Fibroblast of skin of back (primary cell): ENCODE data around the gene VWA5B2.

Experiments used
- DNase-seq: peaks from one replicate; pipeline ENCODE4 v3.0.0-alpha.2; 2013

Gene VWA5B2

DNA sequence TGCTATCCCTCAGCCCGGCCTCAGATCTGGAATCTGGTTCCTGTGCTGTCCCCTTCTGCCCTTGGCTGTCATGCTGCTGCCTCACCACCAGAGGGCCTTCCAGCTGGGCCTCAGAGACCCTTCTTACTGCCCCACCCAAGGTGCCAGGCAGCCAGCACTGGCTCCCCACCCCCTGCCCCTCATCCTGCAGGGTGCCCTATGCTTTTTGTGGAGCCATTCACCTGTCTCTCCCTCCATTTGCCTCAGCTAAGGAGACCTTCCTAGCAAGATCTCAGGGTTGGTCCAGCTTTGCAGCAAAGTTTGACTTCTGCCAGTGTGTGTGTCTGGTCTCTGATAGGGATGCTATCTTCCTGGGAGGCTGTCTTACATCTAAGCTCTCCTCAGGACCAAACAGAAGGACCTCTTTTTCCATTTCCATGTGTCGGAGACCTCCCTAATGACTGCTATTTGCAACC, 1.9 kb upstream of the VWA5B2 start:
- peak; percentile 20 for DNase-seq

GRCh38 chr3:184228376-184229137, 828 bp upstream of the VWA5B2 start:
- no peak for DNase-seq

GRCh38 chr3:184230081-184230602, 757 bp downstream of the VWA5B2 start:
- DNase-seq = no peak

- DNase-seq = no peak
Observed at GRCh38 chr3:184230603-184231528, 1.5 kb downstream of the VWA5B2 start.

- no peak for DNase-seq
Observed at GRCh38 chr3:184231671-184232070, 2.3 kb downstream of the VWA5B2 start.

GRCh38 chr3:184233127-184233843, 3.9 kb downstream of the VWA5B2 start:
- no peak for DNase-seq

DNA sequence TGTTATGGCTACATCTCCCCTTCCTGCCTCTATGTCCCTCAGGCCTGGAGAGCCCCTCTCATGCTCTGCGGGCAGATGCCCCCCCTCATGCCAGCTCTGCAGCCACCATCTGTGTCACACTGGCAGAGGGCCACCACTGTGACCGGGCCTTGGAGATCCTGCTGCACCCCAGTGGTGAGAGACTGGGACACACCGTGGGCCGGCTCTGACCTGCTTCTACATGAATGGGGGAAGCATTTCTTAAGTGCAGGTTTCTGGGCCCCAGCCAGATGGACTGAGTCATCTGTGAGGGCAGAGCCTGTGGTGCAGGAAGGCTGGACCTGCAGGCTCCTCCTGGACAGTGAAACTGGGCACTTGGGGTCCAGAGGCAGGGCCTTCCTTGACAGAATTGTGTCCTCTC, 4.8 kb downstream of the VWA5B2 start:
- DNase-seq = peak; percentile 52

- DNase-seq = no peak
Observed at GRCh38 chr3:184234671-184235380, 5.4 kb downstream of the VWA5B2 start.

DNA sequence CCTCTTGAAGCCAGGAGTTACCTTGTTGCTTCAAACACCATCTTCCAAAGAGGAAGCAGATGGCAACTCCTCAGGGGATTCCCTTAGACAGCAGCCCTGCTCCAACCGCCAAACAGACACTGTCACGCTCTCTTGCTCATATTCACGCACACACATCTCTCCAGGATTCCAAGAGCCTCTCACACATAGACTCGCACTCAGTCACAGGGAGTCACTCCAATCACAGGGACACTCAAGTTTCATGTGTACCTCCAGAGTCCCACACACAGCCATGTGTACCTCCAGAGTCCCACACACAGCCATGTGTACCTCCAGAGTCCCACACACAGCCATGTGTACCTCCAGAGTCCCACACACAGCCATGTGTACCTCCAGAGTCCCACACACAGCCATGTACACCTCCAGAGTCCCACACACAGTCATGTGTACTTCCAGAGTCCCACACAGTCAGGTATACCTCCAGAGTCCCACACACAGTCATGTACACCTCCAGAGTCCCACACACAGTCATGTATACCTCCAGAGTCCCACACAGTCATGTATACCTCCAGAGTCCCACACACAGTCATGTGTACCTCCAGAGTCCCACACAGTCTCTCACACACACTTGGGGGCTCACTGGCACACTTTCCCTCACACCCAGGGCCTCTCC, 6.1 kb downstream of the VWA5B2 start:
- no peak for DNase-seq

DNA sequence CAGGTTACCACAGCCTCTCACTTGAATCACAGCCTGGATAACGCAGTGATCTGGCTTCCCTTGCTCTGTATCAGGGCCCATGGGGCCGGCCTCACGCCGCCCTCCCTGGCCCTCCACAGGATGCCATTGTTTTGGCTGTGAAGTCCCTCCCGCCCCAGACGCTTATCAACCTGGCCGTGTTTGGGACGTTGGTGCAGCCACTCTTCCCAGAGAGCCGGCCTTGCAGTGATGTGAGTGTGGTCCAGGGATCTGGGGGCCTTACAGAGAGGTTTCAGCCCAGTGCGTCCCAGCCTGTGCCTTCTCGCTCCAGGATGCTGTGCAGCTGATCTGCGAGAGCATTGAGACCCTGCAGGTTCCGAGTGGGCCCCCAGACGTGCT, 6.6 kb downstream of the VWA5B2 start:
- DNase-seq = no peak

GRCh38 chr3:184236636-184237035, 7.3 kb downstream of the VWA5B2 start:
- no peak for DNase-seq

DNA sequence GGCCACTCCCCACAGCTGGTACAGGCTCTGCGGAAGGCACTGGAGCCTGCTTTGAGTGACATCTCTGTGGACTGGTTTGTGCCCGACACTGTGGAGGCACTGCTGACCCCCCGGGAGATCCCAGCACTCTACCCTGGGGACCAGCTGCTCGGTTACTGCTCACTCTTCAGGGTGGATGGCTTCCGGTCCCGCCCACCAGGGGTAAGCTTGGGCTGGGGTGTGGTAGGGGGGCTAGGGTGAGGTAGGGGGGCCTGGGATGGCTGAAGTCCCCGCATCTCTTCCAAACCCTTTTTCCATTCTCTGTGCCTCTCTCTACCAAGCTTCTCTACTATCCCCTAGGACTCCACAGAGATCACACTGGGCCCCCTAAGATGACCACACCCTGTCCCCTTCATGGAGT, 7.8 kb downstream of the VWA5B2 start:
- DNase-seq = no peak

- no peak for DNase-seq
Observed at GRCh38 chr3:184237807-184238206, 8.4 kb downstream of the VWA5B2 start.

- no peak for DNase-seq
Observed at GRCh38 chr3:184238246-184238818, 8.9 kb downstream of the VWA5B2 start.

- no peak for DNase-seq
Observed at GRCh38 chr3:184239221-184239620, 9.8 kb downstream of the VWA5B2 start.

DNA sequence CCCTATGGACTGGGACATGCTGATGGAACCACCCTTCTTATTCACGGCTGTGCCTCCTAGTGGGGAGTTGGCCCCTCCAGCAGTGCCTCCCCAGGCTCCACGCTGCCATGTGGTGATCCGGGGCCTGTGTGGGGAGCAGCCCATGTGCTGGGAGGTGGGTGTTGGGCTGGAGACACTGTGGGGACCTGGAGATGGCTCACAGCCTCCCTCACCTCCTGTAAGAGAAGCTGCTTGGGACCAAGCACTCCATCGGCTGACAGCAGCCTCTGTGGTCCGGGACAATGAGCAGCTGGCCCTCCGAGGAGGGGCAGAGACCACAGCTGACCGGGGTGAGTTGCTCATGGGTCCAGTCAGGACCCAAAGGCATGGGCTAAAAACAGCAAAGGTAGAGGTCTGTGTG, 10.3 kb downstream of the VWA5B2 start:
- DNase-seq = no peak

DNA sequence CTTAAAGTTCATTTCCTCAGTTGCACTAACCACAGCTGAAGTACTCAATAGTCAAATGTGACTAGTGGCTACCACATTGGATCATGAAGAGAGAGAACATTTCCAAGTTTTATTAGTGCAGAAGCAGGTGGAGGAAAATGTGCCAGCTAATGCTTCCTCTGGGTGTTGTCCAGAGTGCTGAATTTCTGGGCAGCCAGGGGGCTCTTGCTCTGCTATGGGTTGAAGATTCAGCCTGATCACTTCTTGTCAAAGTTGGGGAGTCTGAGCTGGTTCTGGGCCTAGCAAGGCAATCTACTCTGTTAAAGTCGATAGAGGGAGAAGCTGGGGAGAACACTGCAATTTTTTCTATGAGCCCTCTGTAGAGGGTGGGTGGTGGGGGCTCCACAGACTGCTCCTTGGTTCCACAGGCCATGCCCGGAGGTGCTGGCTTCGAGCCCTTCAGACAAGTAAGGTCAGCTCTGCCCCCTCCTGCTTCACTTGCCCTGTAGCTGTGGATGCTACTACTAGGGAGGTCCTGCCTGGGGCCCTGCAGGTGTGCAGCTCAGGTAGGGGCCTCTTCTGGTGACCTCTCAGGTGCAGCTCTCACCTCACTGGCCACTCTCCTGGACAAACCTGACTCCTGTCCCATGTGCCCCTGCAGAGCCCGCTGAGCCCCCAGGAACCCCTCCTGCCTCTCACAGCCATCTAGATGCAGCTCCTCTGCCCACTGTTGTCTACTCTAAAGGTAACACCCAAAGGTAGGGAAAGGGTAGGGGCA, 11.2 kb downstream of the VWA5B2 start:
- peak; percentile 38 for DNase-seq

DNA sequence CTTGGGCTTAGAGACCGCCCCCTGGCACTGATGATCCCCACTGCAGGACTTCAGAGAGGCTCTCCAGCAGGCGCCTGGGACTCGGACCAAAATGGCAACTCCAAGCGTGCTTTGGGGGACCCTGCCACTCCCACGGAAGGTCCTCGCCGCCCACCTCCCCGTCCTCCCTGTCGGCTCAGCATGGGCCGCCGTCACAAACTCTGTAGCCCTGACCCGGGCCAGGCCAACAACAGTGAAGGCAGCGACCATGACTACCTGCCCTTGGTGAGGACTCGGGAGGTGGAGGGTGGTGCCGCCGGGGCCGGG, 11.7 kb downstream of the VWA5B2 start:
- DNase-seq = no peak

DNA sequence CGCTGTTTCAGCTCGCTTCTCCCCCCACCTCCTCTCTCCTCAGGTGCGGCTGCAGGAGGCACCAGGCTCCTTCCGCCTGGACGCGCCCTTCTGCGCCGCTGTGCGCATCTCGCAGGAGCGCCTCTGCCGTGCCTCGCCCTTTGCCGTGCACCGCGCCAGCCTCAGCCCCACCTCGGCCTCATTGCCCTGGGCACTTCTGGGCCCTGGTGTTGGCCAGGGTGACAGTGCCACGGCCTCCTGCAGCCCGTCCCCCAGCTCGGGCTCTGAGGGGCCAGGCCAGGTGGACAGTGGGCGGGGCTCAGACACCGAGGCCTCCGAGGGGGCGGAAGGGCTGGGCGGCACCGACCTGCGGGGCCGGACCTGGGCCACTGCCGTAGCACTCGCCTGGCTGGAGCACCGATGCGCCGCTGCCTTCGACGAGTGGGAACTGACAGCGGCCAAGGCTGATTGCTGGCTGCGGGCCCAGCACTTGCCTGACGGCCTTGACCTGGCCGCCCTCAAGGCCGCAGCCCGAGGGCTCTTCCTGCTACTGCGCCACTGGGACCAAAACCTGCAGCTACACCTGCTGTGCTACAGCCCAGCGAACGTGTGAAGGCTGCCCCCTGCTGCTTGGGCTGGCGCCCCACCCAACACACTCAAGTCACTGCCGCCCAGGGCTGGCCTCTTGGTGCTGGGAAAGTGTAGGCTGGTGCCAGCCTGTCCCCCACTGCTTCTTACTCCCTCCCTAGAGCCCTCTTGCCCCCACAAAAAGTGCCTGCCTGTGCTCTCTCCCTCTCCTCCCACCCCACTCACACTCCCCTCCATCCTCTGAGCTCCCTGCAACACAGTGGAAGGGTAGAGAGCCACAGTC, 12.3 kb downstream of the VWA5B2 start:
- DNase-seq = no peak

DNA sequence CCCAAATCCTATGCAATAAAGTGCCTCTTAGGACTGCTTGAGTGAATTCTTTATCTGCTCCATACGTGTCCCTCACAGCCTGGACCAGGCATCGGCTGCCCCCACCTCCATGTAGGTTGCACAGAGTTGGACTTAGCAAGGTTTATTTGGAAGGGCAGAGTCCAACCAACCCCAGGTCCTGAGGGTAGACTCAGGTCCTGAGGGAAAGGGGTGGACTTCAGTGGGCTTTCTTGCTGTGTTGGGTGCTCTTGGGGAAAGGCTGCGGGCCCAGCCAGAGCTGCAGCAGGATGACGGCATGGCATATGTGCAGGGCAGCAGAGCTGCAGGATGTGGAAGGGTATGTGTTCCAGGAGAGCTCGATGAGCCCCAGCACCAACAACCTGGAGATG, 12.9 kb downstream of the VWA5B2 start:
- no peak for DNase-seq
